Measurements from ENCODE around the gene IQCH. TPM values are rescaled to one million over a fixed set of nuclear protein-coding genes. Genes with fewer than 3 reads are reported as not detected.
A peak's percentile ranks its signal among the peaks of the same experiment; 100 is the strongest.

The IQCH gene
- total and polyA plus RNA-seq, 2 of the 4 experiments (the other 2 are of a cell fraction), result 0.60 to 2.5 TPM

DNA sequence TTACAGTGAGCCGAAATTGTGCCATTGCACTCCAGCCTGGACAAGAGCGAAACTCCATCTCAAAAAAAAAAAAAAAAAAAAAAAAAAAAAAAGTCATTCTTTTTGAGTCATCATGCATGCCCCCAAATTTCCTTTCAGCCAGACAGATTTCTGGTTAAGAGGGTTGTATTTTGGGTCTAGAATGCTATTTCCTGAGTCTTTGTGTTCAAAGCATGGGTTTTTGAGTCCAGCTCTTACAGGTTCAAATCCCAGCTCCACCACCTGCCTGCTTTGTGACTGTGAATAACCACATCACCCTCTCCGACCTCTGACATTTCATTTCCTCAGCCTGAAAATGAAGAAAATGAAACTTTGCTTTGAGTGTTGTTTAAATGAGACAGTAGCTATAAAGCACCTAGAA is 257.0 kb downstream of the IQCH start:
- H3K4ac ChIP-seq (ENCODE audit: low read depth, low read length), result peak overlapping the region; percentile 65
- in situ Hi-C loops (cut with MboI; ENCODE audit: low sequenced_read_pairs), result no loop called here
- H2AK9ac ChIP-seq (replicated peaks; ENCODE audit: low read depth, low read length, poor library complexity), result no peak overlapping the region
- H4K91ac ChIP-seq (ENCODE audit: insufficient read depth, low read depth, low read length), result peak overlapping the region; percentile 57; the same call in 1 of the 2 replicates
- H4K5ac ChIP-seq (ENCODE audit: low read depth, low read length), result no peak overlapping the region
- H2AK5ac ChIP-seq (ENCODE audit: low read depth, low read length), result peak overlapping the region; percentile 14; the same call in 1 of the 2 replicates
- DNase-seq, result peak; percentile 11
- no peak overlapping the region for H2BK15ac ChIP-seq (ENCODE audit: low read depth, low read length)
- no peak overlapping the region for H3K4me2 ChIP-seq (ENCODE audit: low read depth, low read length)
- no peak overlapping the region for H3K4me3 ChIP-seq (ENCODE audit: insufficient read depth, low read depth, low read length)
- H3K9me1 ChIP-seq (ENCODE audit: insufficient read depth, low read length), result peaks cover 2% of the 10 kb centered on the region; the same call in 1 of the 2 replicates
- peak overlapping the region; percentile 75; the same call in 1 of the 2 replicates for H2BK120ac ChIP-seq (ENCODE audit: low read depth, low read length)
- H3K79me1 ChIP-seq (ENCODE audit: low read depth in 1 of 2, low read length in 2 of 2), result no peaks in the 10 kb centered on the region
- ATAC-seq (ENCODE audit: low read depth), result no peak
- intact Hi-C loops (cut with micrococcal nuclease), result no loop called here
- H2BK20ac ChIP-seq (ENCODE audit: low read depth, low read length), result peak overlapping the region; percentile 88
- dilution Hi-C loops (cut with HindIII; ENCODE audit: low sequenced_read_pairs, unreplicated experiment), result no loop called here
- H3K4me1 ChIP-seq (ENCODE audit: control insufficient read depth, insufficient read depth, low read length), result peaks cover 7% of the 10 kb centered on the region
- H4K8ac ChIP-seq (ENCODE audit: low read depth in 2 of 2, low read length in 2 of 2), result peak overlapping the region in 1 of 2 experiments; percentile 75; a peak in 1 of 4 replicates
- no peak overlapping the region for H3K56ac ChIP-seq (ENCODE audit: extremely low read depth, insufficient read depth, low read length)
- no peaks in the 10 kb centered on the region for H3K27me3 ChIP-seq (ENCODE audit: control insufficient read depth, insufficient read depth, low read length)
- no CpG with 5 or more reads among the region's 3 CpGs for WGBS, 2 experiments (ENCODE audit: extremely low coverage in 2 of 2, insufficient read length in 1 of 2)
- no peak overlapping the region for H3K23ac ChIP-seq (ENCODE audit: low read depth, low read length)
- CTCF ChIA-PET, result interaction anchor here (0.8 kb wide), 1 partner anchor 243 kb away, joined by 3 read pairs; no protein-coding TSS in a partner anchor
- H3K18ac ChIP-seq (ENCODE audit: low read depth, low read length), result no peak overlapping the region; the same call in 1 of the 2 replicates
- H3K14ac ChIP-seq (replicated peaks; ENCODE audit: low read depth, low read length), result peak overlapping the region; percentile 57
- no TSS peak for BruUV-seq (replicated peaks)
- no peaks in the 10 kb centered on the region for H3K36me3 ChIP-seq (ENCODE audit: control insufficient read depth, insufficient read depth, low read length)
- peak overlapping the region; percentile 50; the same call in 1 of the 2 replicates for H3K27ac ChIP-seq (ENCODE audit: insufficient read depth, low read length)
- POLR2A ChIA-PET (ENCODE audit: unreplicated experiment), result no interaction called here
- H2BK5ac ChIP-seq (ENCODE audit: low read depth, low read length, poor library complexity, severe bottlenecking), result no peak overlapping the region
- no peak overlapping the region for H3K9ac ChIP-seq (ENCODE audit: low read depth, low read length)
- H2AFZ ChIP-seq (replicated peaks; ENCODE audit: low read length, poor library complexity), result no peak overlapping the region
- H4K20me1 ChIP-seq (ENCODE audit: insufficient read depth, low read length), result no peaks in the 10 kb centered on the region
- no peaks in the 10 kb centered on the region for H3K9me3 ChIP-seq (ENCODE audit: control insufficient read depth, insufficient read depth, low read length)
- TF ChIP-seq POLR2A (IDR thresholded peaks at IDR 0.05; ENCODE audit: low read depth, low read length), result no peak
- TF ChIP-seq, protein P1, sequence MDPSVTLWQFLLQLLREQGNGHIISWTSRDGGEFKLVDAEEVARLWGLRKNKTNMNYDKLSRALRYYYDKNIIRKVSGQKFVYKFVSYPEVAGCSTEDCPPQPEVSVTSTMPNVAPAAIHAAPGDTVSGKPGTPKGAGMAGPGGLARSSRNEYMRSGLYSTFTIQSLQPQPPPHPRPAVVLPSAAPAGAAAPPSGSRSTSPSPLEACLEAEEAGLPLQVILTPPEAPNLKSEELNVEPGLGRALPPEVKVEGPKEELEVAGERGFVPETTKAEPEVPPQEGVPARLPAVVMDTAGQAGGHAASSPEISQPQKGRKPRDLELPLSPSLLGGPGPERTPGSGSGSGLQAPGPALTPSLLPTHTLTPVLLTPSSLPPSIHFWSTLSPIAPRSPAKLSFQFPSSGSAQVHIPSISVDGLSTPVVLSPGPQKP (IDR thresholded peaks at IDR 0.05; ENCODE audit: borderline replicate concordance, low read depth, low read length), result no peak
- TF ChIP-seq FOS (IDR thresholded peaks at IDR 0.05; ENCODE audit: low read depth, low read length), result no peak
- TF ChIP-seq RCOR1 (IDR thresholded peaks at IDR 0.05; ENCODE audit: insufficient replicate concordance, low read length), result no peak
- TF ChIP-seq, protein P2, sequence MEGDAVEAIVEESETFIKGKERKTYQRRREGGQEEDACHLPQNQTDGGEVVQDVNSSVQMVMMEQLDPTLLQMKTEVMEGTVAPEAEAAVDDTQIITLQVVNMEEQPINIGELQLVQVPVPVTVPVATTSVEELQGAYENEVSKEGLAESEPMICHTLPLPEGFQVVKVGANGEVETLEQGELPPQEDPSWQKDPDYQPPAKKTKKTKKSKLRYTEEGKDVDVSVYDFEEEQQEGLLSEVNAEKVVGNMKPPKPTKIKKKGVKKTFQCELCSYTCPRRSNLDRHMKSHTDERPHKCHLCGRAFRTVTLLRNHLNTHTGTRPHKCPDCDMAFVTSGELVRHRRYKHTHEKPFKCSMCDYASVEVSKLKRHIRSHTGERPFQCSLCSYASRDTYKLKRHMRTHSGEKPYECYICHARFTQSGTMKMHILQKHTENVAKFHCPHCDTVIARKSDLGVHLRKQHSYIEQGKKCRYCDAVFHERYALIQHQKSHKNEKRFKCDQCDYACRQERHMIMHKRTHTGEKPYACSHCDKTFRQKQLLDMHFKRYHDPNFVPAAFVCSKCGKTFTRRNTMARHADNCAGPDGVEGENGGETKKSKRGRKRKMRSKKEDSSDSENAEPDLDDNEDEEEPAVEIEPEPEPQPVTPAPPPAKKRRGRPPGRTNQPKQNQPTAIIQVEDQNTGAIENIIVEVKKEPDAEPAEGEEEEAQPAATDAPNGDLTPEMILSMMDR (conservative IDR thresholded peaks at IDR 0.05; ENCODE audit: low read depth, low read length), result no peak
- no peak for TF ChIP-seq BHLHE40 (IDR thresholded peaks at IDR 0.05; ENCODE audit: low read depth, low read length)
- TF ChIP-seq, protein P3, sequence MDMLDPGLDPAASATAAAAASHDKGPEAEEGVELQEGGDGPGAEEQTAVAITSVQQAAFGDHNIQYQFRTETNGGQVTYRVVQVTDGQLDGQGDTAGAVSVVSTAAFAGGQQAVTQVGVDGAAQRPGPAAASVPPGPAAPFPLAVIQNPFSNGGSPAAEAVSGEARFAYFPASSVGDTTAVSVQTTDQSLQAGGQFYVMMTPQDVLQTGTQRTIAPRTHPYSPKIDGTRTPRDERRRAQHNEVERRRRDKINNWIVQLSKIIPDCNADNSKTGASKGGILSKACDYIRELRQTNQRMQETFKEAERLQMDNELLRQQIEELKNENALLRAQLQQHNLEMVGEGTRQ (IDR thresholded peaks at IDR 0.05; ENCODE audit: low read depth, low read length), result no peak
- TF ChIP-seq RFX5 (IDR thresholded peaks at IDR 0.05; ENCODE audit: low read depth, low read length), result no peak
- no peak for TF ChIP-seq MXI1 (IDR thresholded peaks at IDR 0.05; ENCODE audit: borderline replicate concordance, low read depth, low read length)
- TF ChIP-seq MAFK (IDR thresholded peaks at IDR 0.05; ENCODE audit: low read depth, low read length), result no peak
- TF ChIP-seq CEBPB (IDR thresholded peaks at IDR 0.05; ENCODE audit: low read depth, low read length), result no peak
- TF ChIP-seq NFE2L2 (IDR thresholded peaks at IDR 0.05; ENCODE audit: low read depth, low read length), result no peak
- no peak for TF ChIP-seq RAD21 (IDR thresholded peaks at IDR 0.05; ENCODE audit: low read length)
- TF ChIP-seq SMC3 (IDR thresholded peaks at IDR 0.05; ENCODE audit: low read depth, low read length), result no peak
- TF ChIP-seq MAZ (IDR thresholded peaks at IDR 0.05; ENCODE audit: borderline replicate concordance, low read depth, low read length), result no peak
- TF ChIP-seq CHD1 (IDR thresholded peaks at IDR 0.05; ENCODE audit: low read depth, low read length), result no peak
